Keratinocyte (primary cell): ENCODE data around the gene HHIPL1. TPM values are rescaled to one million over a fixed set of nuclear protein-coding genes. Genes with fewer than 3 reads are reported as not detected.

ENCODE experiments used
- DNase-seq: peaks from one replicate; pipeline ENCODE4 v3.0.0-alpha.2; 2011; ENCODE audit warnings: low read depth, missing footprints, low spot score
- FAIRE-seq: peaks from 2 replicates; lab custom pipeline; 2011; peaks lifted over from hg19 to GRCh38; lab: Jason Lieb, UNC
- H2AFZ ChIP-seq: 2 replicates; pipeline ENCODE4 v1.6.0; 2012; ENCODE audit warnings: low read length, control low read depth, inconsistent platforms; ENCODE audit not compliant: control insufficient read depth
- H3K27ac ChIP-seq: 2 replicates; pipeline ENCODE4 v1.5.1; 2011; ENCODE audit warnings: low read length; ENCODE audit not compliant: control insufficient read depth, insufficient read depth
- H3K27me3 ChIP-seq: 3 replicates; pipeline ENCODE4 v1.6.0; 2011; ENCODE audit warnings: low read length; ENCODE audit not compliant: control insufficient read depth, insufficient read depth; ENCODE audit errors: extremely low read depth
- H3K36me3 ChIP-seq, 2 experiments: 2 replicates in 1 of 2; 3 replicates in 1 of 2; pipeline ENCODE4 v1.5.1; 2011; ENCODE audit warnings: low read length in 2 of 2, mild to moderate bottlenecking in 1 of 2; ENCODE audit not compliant: control insufficient read depth in 2 of 2, insufficient read depth in 2 of 2; ENCODE audit errors: extremely low read depth in 1 of 2
- H3K4me1 ChIP-seq: 3 replicates; pipeline ENCODE4 v1.5.1; 2011; ENCODE audit warnings: low read length; ENCODE audit not compliant: control insufficient read depth, insufficient read depth; ENCODE audit errors: extremely low read depth
- H3K4me2 ChIP-seq: 3 replicates; pipeline ENCODE4 v1.6.0; 2011; ENCODE audit warnings: low read depth, low read length; ENCODE audit not compliant: control insufficient read depth, insufficient read depth; ENCODE audit errors: extremely low read depth
- H3K4me3 ChIP-seq, 3 experiments: fragments of 200-600 bp in 1 of 3; sonication (generic) in 1 of 3; 2 replicates in 2 of 3; 3 replicates in 1 of 3; pipeline ENCODE4 v1.5.1; 2011 to 2016; ENCODE audit warnings: low read length in 3 of 3, mild to moderate bottlenecking in 3 of 3, control low read depth in 2 of 3, inconsistent platforms in 1 of 3, low read depth in 1 of 3, mixed read lengths in 1 of 3, mixed run types in 1 of 3, moderate library complexity in 1 of 3; ENCODE audit not compliant: control insufficient read depth in 2 of 3, insufficient read depth in 2 of 3; ENCODE audit errors: extremely low read depth in 1 of 3
- H3K79me2 ChIP-seq: 2 replicates; pipeline ENCODE4 v1.6.0; 2012; ENCODE audit warnings: low read length; ENCODE audit not compliant: control insufficient read depth, insufficient read depth
- H3K9ac ChIP-seq: 3 replicates; pipeline ENCODE4 v1.6.0; 2011; ENCODE audit warnings: low read length; ENCODE audit not compliant: control insufficient read depth, insufficient read depth; ENCODE audit errors: extremely low read depth
- H3K9me1 ChIP-seq: 3 replicates; pipeline ENCODE4 v1.6.0; 2011; ENCODE audit warnings: low read length; ENCODE audit not compliant: control insufficient read depth, insufficient read depth; ENCODE audit errors: extremely low read depth
- H3K9me3 ChIP-seq: 2 replicates; pipeline ENCODE4 v1.5.1; 2012; ENCODE audit warnings: low read depth, low read length; ENCODE audit not compliant: control insufficient read depth
- H4K20me1 ChIP-seq: 3 replicates; pipeline ENCODE4 v1.6.0; 2011; ENCODE audit warnings: low read length; ENCODE audit not compliant: control insufficient read depth, insufficient read depth; ENCODE audit errors: extremely low read depth
- CTCF ChIP-seq, 3 experiments: IDR thresholded peaks in 1 of 3; conservative IDR thresholded peaks in 1 of 3; optimal IDR thresholded peaks in 1 of 3; 2 replicates in 2 of 3; 3 replicates in 1 of 3; pipeline versions ENCODE3 to v1.5.1; 2011; ENCODE audit warnings: low read length in 3 of 3, mild to moderate bottlenecking in 3 of 3, moderate library complexity in 2 of 3, control low read depth in 1 of 3, inconsistent platforms in 1 of 3; ENCODE audit not compliant: insufficient read depth in 2 of 3; ENCODE audit errors: extremely low read depth in 1 of 3
- EZH2 ChIP-seq: IDR thresholded peaks from one replicate; pipeline ENCODE4 v1.6.1; 2012; ENCODE audit warnings: inconsistent platforms, mild to moderate bottlenecking, low read length, moderate library complexity
- dilution Hi-C: fragments of 300-500 bp; cut with MboI; formaldehyde crosslinking; loops from one replicate; pipeline ENCODE4 v1.7.0; 2020; ENCODE audit warnings: low sequenced_read_pairs; ENCODE audit not compliant: extremely low pct_ligation_motif_present
- polyA plus RNA-seq, 5 experiments: library from polyadenylated mRNA; depleted of rRNA in 3 of 5; stranded (reverse) in 3 of 5; stranded (forward) in 1 of 5; unstranded in 1 of 5; fragments of >200 nt; gene quantifications; 1 replicate in 1 of 5; 2 replicates in 3 of 5; 3 replicates in 1 of 5; pipeline versions ENCODE4 v1.2.1 to v1.2.3, GENCODE V29; 2011 to 2012; ENCODE audit warnings: missing spikeins in 2 of 5, low read depth in 1 of 5, low replicate concordance in 1 of 5

HHIPL1 gene
- polyA plus RNA-seq, 1 donor (not counting 4 experiments of a cell fraction or from before 2014, with no cell fraction given), result 0.08 TPM

GRCh38 chr14:99679543-99679942 is 34.6 kb downstream of the HHIPL1 start:
- no peaks in the 10 kb centered on the region for H3K9me1 ChIP-seq
- DNase-seq (no peak), FAIRE-seq (no peak)
- H3K9ac ChIP-seq, result no peak overlapping the region
- TF ChIP-seq CTCF (optimal IDR thresholded peaks at IDR 0.05 in 1 of 3, IDR thresholded peaks at IDR 0.05 in 1 of 3, conservative IDR thresholded peaks at IDR 0.05 in 1 of 3; ENCODE audit: extremely low read depth in 1 of 3, insufficient read depth in 2 of 3, low read length in 3 of 3), result no peak
- no peak for TF ChIP-seq EZH2
- no peaks in the 10 kb centered on the region for H3K79me2 ChIP-seq
- no peaks in the 10 kb centered on the region for H3K36me3 ChIP-seq
- H2AFZ ChIP-seq, result no peak overlapping the region
- peaks cover 9% of the 10 kb centered on the region for H3K9me3 ChIP-seq
- peaks cover 5% of the 10 kb centered on the region for H3K4me1 ChIP-seq
- dilution Hi-C loops, result no loop called here
- H3K4me3 ChIP-seq, result no peak overlapping the region
- H4K20me1 ChIP-seq, result no peaks in the 10 kb centered on the region
- H3K27ac ChIP-seq, result no peak overlapping the region
- peaks cover 24% of the 10 kb centered on the region for H3K27me3 ChIP-seq
- no peak overlapping the region for H3K4me2 ChIP-seq

GRCh38 chr14:99679996-99680395 is 35.1 kb downstream of the HHIPL1 start:
- Histone ChIP-seq H3K4me3 (no peak overlapping the region), H3K9me3 (peaks cover 9% of the 10 kb centered on the region), H3K4me1 (peaks cover 5% of the 10 kb centered on the region), H3K4me2 (no peak overlapping the region), H3K36me3 (no peaks in the 10 kb centered on the region), H3K27me3 (peaks cover 19% of the 10 kb centered on the region), H3K9me1 (no peaks in the 10 kb centered on the region), H3K79me2 (no peaks in the 10 kb centered on the region), H2AFZ (no peak overlapping the region), H3K9ac (no peak overlapping the region), H4K20me1 (no peaks in the 10 kb centered on the region), H3K27ac (no peak overlapping the region)
- FAIRE-seq, result no peak
- TF ChIP-seq CTCF (optimal IDR thresholded peaks at IDR 0.05 in 1 of 3, IDR thresholded peaks at IDR 0.05 in 1 of 3, conservative IDR thresholded peaks at IDR 0.05 in 1 of 3; ENCODE audit: extremely low read depth in 1 of 3, insufficient read depth in 2 of 3, low read length in 3 of 3) (no peak), EZH2 (no peak)
- no peak for DNase-seq
- dilution Hi-C loops, result no loop called here
